C4-2B (cell line): ENCODE data around the gene SOBP.

ENCODE experiments used
- ZFX ChIP-seq: fragments of 450-650 bp; IDR thresholded peaks from 2 replicates; pipeline ENCODE4 v1.6.1; 2017
- TF ChIP-seq, protein P1 (sequence below): fragments of 450-650 bp; conservative IDR thresholded peaks from 2 replicates; pipeline ENCODE4 v1.5.1; 2017; ENCODE audit warnings: mild to moderate bottlenecking

DNA sequence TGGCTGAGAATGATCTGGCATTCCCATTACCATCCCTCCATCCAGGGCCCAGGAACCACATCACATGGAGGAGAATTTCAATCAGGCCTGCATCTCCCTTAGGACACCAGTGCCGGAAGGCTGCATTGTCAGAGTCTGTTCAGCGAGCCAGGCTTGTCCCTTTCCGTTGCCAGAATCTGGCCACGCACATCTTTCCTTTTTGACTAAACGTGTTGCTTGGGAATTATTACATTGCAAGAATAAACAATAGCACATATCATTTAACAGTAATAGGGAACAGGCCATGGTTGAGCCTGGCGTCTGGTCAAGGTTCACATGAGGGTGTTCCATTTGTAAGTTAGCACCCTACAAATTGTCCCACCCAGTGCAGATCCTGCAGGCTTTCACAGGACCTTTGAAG is 42.8 kb downstream of the SOBP start:
- TF ChIP-seq, protein P1, sequence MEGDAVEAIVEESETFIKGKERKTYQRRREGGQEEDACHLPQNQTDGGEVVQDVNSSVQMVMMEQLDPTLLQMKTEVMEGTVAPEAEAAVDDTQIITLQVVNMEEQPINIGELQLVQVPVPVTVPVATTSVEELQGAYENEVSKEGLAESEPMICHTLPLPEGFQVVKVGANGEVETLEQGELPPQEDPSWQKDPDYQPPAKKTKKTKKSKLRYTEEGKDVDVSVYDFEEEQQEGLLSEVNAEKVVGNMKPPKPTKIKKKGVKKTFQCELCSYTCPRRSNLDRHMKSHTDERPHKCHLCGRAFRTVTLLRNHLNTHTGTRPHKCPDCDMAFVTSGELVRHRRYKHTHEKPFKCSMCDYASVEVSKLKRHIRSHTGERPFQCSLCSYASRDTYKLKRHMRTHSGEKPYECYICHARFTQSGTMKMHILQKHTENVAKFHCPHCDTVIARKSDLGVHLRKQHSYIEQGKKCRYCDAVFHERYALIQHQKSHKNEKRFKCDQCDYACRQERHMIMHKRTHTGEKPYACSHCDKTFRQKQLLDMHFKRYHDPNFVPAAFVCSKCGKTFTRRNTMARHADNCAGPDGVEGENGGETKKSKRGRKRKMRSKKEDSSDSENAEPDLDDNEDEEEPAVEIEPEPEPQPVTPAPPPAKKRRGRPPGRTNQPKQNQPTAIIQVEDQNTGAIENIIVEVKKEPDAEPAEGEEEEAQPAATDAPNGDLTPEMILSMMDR: no peak
- no peak for TF ChIP-seq ZFX
